ENCODE data around the gene LGALS16.

DNA sequence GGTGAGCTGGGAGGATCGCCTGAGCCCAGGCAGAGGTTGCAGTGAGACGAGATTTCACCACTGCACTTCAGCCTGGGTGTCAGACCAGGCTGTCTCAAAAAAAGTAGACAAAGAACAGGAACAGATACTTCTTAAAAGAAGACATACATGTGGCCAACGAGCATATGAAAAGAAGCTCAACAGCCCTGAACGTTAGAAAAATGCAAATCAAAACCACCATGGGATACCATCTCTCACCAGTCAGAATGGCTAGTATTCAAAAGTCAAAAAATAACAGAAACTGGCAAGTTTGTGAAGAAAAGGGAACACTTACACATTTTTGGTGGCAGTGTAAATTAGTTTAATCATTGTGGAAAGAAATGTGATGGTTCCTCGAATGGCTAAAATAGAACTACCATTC, 45.6 kb downstream of the LGALS16 start:
- TF ChIP-seq, protein P1, sequence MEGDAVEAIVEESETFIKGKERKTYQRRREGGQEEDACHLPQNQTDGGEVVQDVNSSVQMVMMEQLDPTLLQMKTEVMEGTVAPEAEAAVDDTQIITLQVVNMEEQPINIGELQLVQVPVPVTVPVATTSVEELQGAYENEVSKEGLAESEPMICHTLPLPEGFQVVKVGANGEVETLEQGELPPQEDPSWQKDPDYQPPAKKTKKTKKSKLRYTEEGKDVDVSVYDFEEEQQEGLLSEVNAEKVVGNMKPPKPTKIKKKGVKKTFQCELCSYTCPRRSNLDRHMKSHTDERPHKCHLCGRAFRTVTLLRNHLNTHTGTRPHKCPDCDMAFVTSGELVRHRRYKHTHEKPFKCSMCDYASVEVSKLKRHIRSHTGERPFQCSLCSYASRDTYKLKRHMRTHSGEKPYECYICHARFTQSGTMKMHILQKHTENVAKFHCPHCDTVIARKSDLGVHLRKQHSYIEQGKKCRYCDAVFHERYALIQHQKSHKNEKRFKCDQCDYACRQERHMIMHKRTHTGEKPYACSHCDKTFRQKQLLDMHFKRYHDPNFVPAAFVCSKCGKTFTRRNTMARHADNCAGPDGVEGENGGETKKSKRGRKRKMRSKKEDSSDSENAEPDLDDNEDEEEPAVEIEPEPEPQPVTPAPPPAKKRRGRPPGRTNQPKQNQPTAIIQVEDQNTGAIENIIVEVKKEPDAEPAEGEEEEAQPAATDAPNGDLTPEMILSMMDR (IDR thresholded peaks at IDR 0.05) = no peak
- no peak for TF ChIP-seq POLR2A (IDR thresholded peaks at IDR 0.05)
- TF ChIP-seq POLR2AphosphoS5 (IDR thresholded peaks at IDR 0.05) = no peak
- TF ChIP-seq EP300 (IDR thresholded peaks at IDR 0.05) = no peak

All from suprapubic skin (tissue), 4 donors.